ENCODE measurements around the gene DIPK1B. TPM values are rescaled to one million over a fixed set of nuclear protein-coding genes. Genes with fewer than 3 reads are reported as not detected.
"Not testable (repeated sequence)": the region's sequence is repeated elsewhere in the genome, so short reads cannot be mapped to it uniquely, and the experiment has no call there.

Gene DIPK1B
- total RNA-seq, 2 experiments from 2014 or later: 0.14 TPM; not detected in 1

DNA sequence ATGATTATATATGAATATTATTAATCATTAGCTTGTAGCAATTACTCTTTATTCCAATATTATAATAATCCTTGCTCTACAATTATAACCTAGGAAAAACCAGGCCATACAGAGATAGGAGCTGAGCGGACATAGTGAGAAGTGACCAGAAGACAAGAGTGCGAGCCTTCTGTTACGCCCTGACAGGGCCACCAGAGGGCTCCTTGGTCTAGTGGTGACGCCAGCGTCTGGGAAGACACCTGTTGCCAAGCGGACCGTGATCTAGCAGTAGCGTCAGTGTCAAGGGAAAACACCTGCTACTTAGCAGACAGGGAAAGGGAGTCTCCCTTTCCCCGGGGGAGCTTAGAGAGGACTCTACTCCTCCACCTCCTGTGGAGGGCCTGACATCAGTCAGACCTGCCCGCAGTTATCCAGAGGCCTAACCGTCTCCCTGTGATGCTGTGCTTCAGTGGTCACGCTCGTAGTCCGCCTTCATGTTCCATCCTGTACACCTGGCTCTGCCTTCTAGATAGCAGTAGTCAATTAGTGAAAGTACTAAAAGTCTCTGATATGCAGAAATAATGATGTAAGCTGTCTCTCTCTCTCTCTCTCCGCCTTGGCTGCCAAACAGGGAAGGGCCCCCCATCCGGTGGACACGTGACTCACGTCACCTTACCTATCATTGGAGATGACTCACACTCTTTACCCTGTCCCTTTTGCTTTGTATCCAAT, 54.2 kb downstream of the DIPK1B start:
- CTCF ChIA-PET: interaction anchor here (1.0 to 2.6 kb wide), 10 partner anchors 8 to 76 kb away, joined by 3 to 9 read pairs (median 4); partner anchors contain the start of genes AJM1 and LCN8
- H3K9me3 Mint-ChIP-seq; H3K36me3 Mint-ChIP-seq (ENCODE audit: low read depth); intact Hi-C loops (cut with micrococcal nuclease); H3K4me3 Mint-ChIP-seq: not testable (repeated sequence)
- TF ChIP-seq, protein P1, sequence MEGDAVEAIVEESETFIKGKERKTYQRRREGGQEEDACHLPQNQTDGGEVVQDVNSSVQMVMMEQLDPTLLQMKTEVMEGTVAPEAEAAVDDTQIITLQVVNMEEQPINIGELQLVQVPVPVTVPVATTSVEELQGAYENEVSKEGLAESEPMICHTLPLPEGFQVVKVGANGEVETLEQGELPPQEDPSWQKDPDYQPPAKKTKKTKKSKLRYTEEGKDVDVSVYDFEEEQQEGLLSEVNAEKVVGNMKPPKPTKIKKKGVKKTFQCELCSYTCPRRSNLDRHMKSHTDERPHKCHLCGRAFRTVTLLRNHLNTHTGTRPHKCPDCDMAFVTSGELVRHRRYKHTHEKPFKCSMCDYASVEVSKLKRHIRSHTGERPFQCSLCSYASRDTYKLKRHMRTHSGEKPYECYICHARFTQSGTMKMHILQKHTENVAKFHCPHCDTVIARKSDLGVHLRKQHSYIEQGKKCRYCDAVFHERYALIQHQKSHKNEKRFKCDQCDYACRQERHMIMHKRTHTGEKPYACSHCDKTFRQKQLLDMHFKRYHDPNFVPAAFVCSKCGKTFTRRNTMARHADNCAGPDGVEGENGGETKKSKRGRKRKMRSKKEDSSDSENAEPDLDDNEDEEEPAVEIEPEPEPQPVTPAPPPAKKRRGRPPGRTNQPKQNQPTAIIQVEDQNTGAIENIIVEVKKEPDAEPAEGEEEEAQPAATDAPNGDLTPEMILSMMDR (IDR thresholded peaks at IDR 0.05): peak; percentile 57
- POLR2A ChIA-PET: interaction anchor here (0.6 to 1.4 kb wide), 3 partner anchors 25 to 368 kb away, joined by 3 to 4 read pairs (median 3); no protein-coding TSS in a partner anchor
- DNase-seq (peak; percentile 78), ATAC-seq (peak; percentile 29)
- Mint-ChIP-seq H3K27ac (peak overlapping the region; percentile 79), H3K4me1 (ENCODE audit: low read depth) (peaks cover 10% of the 10 kb centered on the region), H3K27me3 (peaks cover 12% of the 10 kb centered on the region)

DNA sequence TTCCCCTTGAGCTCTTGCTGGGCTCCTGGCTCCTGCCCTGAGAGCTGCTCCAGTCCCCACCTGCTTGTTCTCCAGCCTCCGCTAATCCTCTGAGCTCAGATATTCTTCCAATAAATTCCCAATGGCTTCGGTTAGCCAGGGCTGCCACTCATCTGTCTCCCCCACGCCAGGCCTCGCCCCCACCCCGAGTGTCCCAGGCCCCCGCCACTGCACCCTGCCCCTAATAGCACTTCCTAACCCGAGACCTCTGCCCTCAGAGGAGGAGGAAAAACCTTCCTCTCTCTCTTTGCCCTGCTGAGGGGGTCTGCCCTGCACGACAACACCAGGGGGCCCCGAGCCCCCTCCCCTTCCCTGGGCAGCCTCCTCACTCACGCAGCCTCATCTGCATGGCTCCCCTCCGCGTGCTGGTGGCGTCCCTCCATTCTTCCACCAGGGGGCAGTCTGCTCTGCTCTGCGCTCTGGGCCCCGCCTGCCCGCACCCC, 57.4 kb downstream of the DIPK1B start:
- Mint-ChIP-seq H3K9me3 (peaks cover 8% of the 10 kb centered on the region), H3K27me3 (peaks cover 9% of the 10 kb centered on the region), H3K4me3 (no peak overlapping the region), H3K36me3 (ENCODE audit: low read depth) (no peaks in the 10 kb centered on the region), H3K4me1 (ENCODE audit: low read depth) (peaks cover 13% of the 10 kb centered on the region), H3K27ac (no peak overlapping the region)
- ChIA-PET POLR2A (no interaction called here), CTCF (interaction anchor here (0.7 to 2.1 kb wide), 3 partner anchors 8 to 28 kb away, joined by 3 to 15 read pairs (median 8); no protein-coding TSS in a partner anchor)
- DNase-seq (peak; percentile 73), ATAC-seq (peak; percentile 83)
- TF ChIP-seq, protein P1 (IDR thresholded peaks at IDR 0.05): peak; percentile 42
- intact Hi-C loops (cut with micrococcal nuclease): no loop called here

DNA sequence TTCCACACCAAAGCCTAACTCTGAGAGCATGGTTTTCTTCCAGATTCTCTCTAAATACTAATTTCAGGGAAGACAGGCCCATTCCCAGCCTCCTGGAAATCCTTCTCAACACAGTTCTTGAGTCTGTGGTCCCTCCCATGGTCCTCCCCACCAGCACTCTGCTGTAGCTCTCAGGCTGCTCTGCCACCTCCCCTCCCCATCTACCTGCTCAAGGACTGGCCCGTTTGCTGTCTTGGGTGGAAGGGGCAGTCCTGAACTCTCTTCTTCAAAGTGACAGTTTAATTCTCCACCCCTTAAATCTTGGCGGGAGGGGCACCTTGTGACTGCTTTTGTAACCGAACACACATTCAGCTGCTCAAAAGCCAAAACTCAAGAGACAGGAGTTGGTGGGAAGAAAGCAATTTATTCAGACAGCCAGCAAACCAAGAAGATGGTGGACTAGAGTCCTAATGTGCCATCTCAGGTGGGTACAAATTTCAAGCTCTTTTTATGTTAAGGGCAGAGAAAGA, 59.6 kb downstream of the DIPK1B start:
- no peaks in the 10 kb centered on the region for H3K36me3 Mint-ChIP-seq (ENCODE audit: low read depth)
- H3K9me3 Mint-ChIP-seq: peaks cover 8% of the 10 kb centered on the region
- no peak for ATAC-seq
- H3K27me3 Mint-ChIP-seq: peaks cover 9% of the 10 kb centered on the region
- ChIA-PET POLR2A (no interaction called here), CTCF (interaction anchor here (1.2 to 2.1 kb wide), 5 partner anchors 10 to 292 kb away, joined by 3 to 8 read pairs (median 4); no protein-coding TSS in a partner anchor)
- intact Hi-C loops (cut with micrococcal nuclease): no loop called here
- H3K4me3 Mint-ChIP-seq: no peak overlapping the region
- TF ChIP-seq, protein P1 (IDR thresholded peaks at IDR 0.05): no peak
- peaks cover 6% of the 10 kb centered on the region for H3K4me1 Mint-ChIP-seq (ENCODE audit: low read depth)
- DNase-seq: no peak
- H3K27ac Mint-ChIP-seq: no peak overlapping the region

DNA sequence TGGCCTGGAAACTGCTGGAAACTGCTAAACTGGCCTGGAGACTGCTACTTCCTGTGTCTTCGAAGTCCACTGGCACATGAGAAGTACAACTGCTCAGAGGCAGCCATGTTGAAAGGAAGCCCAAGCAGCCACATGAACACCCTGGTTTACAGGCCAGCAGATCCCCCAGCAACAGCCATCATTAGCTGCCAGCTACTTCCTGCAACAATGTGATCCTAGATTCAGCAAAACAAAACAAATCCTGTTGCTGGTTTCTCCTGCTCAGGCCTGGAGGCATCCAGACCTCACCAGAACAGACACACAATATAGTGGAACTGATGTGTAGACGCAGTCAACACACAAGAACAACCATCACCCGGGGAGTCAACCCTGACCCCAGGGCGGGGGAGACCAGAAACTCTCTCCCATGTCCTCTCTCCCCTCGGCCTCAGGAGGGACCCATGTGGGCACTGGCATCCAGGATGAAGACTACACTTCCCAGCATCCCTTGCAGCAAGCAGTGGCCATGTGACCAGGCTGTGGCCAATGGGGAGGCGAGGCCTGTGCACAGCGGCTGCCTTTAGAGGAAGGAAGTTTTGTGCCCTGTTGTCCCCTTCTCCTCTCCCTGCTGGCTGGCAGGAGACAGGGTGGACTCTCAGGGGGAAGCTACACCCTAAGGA, 61.1 kb downstream of the DIPK1B start:
- ATAC-seq (peak; percentile 77), DNase-seq (peak; percentile 60)
- CTCF ChIA-PET: interaction anchor here (1.5 kb wide), 1 partner anchor 261 kb away, joined by 4 read pairs; no protein-coding TSS in a partner anchor
- Mint-ChIP-seq H3K4me1 (ENCODE audit: low read depth) (peaks cover 4% of the 10 kb centered on the region), H3K9me3 (peaks cover 8% of the 10 kb centered on the region), H3K27ac (no peak overlapping the region), H3K27me3 (peaks cover 10% of the 10 kb centered on the region), H3K36me3 (ENCODE audit: low read depth) (no peaks in the 10 kb centered on the region), H3K4me3 (no peak overlapping the region)
- intact Hi-C loops (cut with micrococcal nuclease): no loop called here
- TF ChIP-seq, protein P1 (IDR thresholded peaks at IDR 0.05): no peak
- POLR2A ChIA-PET: no interaction called here

Small RNA genes lying within 50 kb of the gene (microRNA-seq; reads per million reads assigned to microRNA genes)
- gene MIR126 (ENCODE audit: borderline microRNAs expressed, borderline replicate concordance) (73.3 reads per million, percentile 65 among the genes with 10 or more reads in this experiment), gene MIR6722 (ENCODE audit: borderline microRNAs expressed, borderline replicate concordance) (not detected)

Other genes with a start within 250 kb of the DIPK1B start
- gene SEC16A, start 229.5 kb upstream of the DIPK1B start, total RNA-seq: 10 to 100 TPM; 67.9 to 69.8 TPM
- 10 to 100 TPM; 45.7 to 47.6 TPM for gene NOTCH1, start 166.5 kb upstream of the DIPK1B start, total RNA-seq
- 1 to 10 TPM; 1.1 to 1.6 TPM for gene EGFL7, start 49.7 kb upstream of the DIPK1B start, total RNA-seq
- 10 to 100 TPM; 11.3 to 11.8 TPM for gene AGPAT2, start 25.1 kb upstream of the DIPK1B start, total RNA-seq
- 1 to 10 TPM; 2.6 to 3.2 TPM for gene LCN10, start 30.4 kb downstream of the DIPK1B start, total RNA-seq
- gene LCN6, start 36.0 kb downstream of the DIPK1B start, total RNA-seq: not detected
- not detected for gene LCN8, start 45.7 kb downstream of the DIPK1B start, total RNA-seq
- not detected for gene LCN15, start 51.9 kb downstream of the DIPK1B start, total RNA-seq
- gene TMEM141, start 78.8 kb downstream of the DIPK1B start, total RNA-seq: 10 to 100 TPM; 50.6 to 51.1 TPM
- under 1 TPM; 0.20 to 0.34 TPM for gene CCDC183, start 83.8 kb downstream of the DIPK1B start, total RNA-seq
- 10 to 100 TPM; 85.6 to 86.6 TPM for gene RABL6, start 95.4 kb downstream of the DIPK1B start, total RNA-seq
- gene AJM1, start 129.9 kb downstream of the DIPK1B start, total RNA-seq: 1 to 10 TPM; 5.8 to 6.4 TPM
- 100 to 1,000 TPM; 123 to 124 TPM for gene PHPT1, start 136.8 kb downstream of the DIPK1B start, total RNA-seq
- 10 to 100 TPM; 18.5 to 19.1 TPM for gene MAMDC4, start 139.8 kb downstream of the DIPK1B start, total RNA-seq
- 100 to 1,000 TPM; 254 to 270 TPM for gene EDF1, start 153.7 kb downstream of the DIPK1B start, total RNA-seq
- gene TRAF2, start 173.9 kb downstream of the DIPK1B start, total RNA-seq: 10 to 100 TPM; 34.8 to 40.5 TPM
- 10 to 100 TPM; 53.4 to 54.0 TPM for gene FBXW5, start 232.2 kb downstream of the DIPK1B start, total RNA-seq
- under 1 TPM in 1 of 2 experiments, not detected in 1; 0.83 TPM for gene C8G, start 232.7 kb downstream of the DIPK1B start, total RNA-seq
- gene LCN12, start 239.7 kb downstream of the DIPK1B start, total RNA-seq: 1 to 10 TPM; 1.3 to 2.1 TPM

Data from activated CD8-positive, alpha-beta T cell treated with anti-CD3 and anti-CD28 coated beads for 36 hours (primary cell).